Measurements from ENCODE around the gene RABEPK.

Gene RABEPK

DNA sequence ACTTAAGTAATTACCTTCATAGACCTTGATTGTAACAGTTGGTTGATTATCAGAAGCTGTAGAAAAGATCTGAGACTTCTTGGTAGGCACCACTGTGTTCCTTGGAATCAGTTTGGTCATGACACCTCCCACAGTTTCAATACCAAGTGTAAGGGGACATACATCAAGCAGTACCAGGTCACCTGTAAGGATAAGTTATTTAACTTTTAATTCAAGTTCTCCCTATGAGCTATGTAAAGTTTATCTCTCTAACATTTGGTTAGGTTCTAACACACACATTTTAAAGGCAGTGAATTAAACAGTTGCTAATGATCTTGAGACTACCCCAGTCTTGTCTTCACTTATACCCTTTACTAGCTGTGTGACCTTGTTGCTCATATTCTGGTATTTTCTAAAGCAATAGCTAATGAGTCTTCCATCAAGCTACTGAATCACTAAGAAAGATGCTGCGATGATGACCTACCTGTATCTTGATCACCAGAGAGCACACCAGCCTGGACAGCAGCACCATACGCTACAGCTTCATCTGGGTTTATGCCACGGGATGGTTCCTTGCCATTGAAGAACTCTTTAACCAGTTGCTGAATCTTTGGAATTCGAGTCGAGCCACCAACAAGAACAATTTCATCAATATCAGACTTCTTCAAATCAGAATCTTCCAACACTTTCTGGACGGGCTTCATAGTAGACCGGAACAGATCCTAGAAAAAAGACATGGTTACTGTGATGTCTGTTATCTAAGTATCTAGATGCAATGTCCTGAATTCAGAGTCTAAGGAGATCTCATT, 38.0 kb downstream of the RABEPK start:
- no peak for DNase-seq (ENCODE audit: low read depth)
- H3K4me3 ChIP-seq (ENCODE audit: low read length) = peak overlapping the region; percentile 98
- no peak for TF ChIP-seq CTCF (conservative IDR thresholded peaks at IDR 0.05; ENCODE audit: low read length)

DNA sequence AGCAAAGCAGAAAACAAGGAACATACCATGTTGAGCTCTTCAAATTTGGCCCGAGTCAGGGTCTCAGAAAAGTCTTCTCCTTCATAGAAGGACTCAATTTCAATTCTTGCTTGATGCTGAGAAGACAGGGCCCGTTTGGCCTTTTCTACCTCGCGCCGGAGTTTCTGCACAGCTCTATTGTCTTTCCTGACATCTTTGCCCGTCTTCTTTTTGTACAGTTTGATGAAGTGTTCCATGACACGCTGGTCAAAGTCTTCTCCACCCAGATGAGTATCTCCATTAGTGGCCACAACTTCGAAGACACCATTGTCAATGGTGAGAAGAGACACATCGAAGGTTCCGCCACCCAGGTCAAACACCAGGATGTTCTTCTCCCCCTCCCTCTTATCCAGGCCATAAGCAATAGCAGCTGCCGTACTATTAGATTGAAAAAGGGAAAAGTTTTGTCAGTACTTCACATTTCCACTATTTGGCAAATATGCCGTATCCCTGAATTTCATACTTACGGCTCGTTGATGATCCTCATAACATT, 38.6 kb downstream of the RABEPK start:
- no peak for DNase-seq (ENCODE audit: low read depth)
- peak overlapping the region; percentile 98 for H3K4me3 ChIP-seq (ENCODE audit: low read length)
- TF ChIP-seq CTCF (conservative IDR thresholded peaks at IDR 0.05; ENCODE audit: low read length) = no peak

DNA sequence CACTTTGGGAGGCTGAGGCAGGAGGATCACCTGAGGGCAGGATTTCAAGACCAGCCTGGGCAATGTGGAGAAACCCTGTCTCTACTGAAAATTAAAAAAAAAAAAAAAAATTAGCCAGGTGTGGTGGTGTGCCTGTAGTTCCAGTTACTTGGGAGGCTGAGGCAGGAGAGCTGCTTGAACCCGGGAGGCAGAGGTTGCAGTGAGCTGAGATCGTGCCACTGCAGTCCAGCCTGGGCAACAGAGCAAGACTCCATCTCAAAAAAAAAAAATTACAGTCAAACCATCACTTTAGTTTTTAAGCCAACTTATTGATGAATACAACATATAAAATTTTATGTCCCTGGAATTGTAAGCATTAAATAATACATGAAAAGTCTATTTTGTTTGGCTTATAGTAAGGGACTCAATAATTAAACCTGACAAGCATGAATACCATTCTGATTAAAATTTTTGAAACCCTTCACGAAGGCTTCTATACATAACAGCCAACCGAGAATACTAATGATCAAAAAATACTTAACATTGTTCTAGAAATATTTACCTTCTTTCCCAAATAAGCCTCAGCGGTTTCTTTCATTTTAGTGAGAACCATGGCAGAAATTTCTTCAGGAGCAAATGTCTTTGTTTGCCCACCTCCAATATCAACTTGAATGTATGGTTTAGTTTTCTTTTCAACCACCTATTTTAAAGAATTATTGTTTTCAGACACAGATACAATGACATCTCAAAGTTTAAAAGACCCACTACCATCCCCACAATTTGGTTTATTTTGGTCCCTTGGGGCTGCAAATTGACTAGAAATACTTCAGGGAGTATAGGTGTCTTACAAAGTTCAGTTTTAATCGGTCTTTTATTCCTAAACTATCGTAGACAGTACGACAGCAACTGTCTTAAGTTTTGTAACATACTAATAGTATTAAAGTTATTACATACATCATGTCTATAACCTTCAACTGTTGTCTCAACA, 39.6 kb downstream of the RABEPK start:
- H3K4me3 ChIP-seq (ENCODE audit: low read length) = peak overlapping the region; percentile 98
- TF ChIP-seq CTCF (conservative IDR thresholded peaks at IDR 0.05; ENCODE audit: low read length) = no peak
- DNase-seq (ENCODE audit: low read depth) = no peak

- peak; percentile 26 for DNase-seq (ENCODE audit: low read depth)
- TF ChIP-seq CTCF (conservative IDR thresholded peaks at IDR 0.05; ENCODE audit: low read length) = no peak
These were observed 40.3 kb downstream of the RABEPK start for GRCh38 chr9:125240649-125240999.

DNA sequence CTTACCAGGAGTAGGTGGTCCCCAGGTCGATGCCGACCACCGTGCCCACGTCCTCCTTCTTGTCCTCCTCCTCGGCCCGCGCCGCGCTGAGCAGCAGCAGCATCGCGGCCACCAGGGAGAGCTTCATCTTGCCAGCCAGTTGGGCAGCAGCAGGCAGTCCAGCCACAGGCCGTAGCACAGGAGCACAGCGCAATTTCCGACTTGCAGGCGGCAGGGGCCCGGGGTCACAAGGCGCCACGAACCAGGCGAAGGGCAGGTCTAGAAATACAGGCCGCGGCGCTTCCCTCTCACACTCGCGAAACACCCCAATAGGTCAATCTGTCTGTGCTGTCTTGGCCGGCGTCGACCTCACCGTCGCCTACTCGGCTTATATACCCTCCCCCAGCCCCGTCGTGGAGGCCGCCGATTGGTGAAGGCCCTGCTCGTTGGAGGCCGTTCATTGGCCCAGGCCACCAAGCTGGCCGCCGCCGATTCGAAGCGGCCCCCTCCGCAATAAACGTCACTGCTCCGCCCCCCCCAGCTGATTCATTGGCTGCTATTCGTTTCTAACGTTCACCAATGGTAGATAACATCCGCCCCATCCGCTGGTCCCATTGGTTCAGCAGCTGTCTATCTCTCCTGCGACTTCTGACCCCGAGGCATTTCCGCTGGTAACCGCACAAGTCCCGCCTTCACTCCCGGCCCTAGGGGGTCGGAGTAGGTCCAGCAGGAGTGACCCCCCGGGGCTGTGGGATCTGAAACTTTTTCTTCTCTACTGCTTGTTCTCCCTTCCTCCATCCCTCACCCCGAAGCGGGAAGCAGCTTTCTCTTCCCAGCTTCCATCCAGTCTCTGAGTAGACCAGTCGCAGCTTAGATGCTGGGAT, 40.9 kb downstream of the RABEPK start, which contains the start of gene HSPA5:
HSPA5 (minus strand) TSS at position 344 of the 863 bp plus-strand sequence; CDS start at position 127, 217 bp downstream.
- DNase-seq (ENCODE audit: low read depth) = peak; percentile 100
- no peak for TF ChIP-seq CTCF (conservative IDR thresholded peaks at IDR 0.05; ENCODE audit: low read length)
- H3K4me3 ChIP-seq (ENCODE audit: low read length) = peak within 1 kb of the TSS; percentile 98

More at GRCh38 chr9:125240649-125240999, 40.3 kb downstream of the RABEPK start:
- peak overlapping the region; percentile 98 for H3K4me3 ChIP-seq (ENCODE audit: low read length)

Data from AG10803 (cell line).